NCI-H1417 (cell line): ENCODE results near the gene DNAJB9.

Experiments used
- DNase-seq, 3 experiments: peaks; one replicate each; lab custom pipeline; 2025; lab: John Stamatoyannopoulos, UW

The DNAJB9 gene

DNA sequence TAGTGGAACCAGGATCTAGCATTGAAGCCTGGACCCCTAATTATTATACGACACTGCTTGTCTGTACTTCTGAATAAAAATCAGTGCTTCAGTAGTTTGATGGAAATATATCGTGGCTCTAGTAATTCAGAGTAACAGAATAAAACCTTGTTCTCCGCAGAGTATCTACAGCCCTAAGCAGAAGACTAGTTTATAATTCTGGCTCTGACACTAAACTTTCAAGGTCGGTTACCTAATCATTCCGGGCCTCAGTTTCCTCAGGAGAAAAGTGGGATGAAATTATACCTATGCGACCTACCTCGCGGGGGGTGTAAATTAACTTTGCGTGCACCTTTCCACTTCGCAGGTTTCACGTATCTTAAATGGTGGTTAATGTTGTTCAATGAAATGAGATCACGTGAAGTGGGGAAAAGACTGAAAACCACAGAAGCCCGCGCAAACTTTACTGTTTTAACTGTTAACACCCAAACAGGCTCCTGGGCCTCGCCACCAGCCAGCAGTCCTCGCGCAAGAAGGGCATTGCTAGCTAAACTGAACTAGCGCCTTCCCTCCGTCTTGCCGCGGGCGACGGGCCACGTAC, 783 bp upstream of the DNAJB9 start:
- peak in 2 of 3 experiments; percentile 62 to 75 for DNase-seq

DNA sequence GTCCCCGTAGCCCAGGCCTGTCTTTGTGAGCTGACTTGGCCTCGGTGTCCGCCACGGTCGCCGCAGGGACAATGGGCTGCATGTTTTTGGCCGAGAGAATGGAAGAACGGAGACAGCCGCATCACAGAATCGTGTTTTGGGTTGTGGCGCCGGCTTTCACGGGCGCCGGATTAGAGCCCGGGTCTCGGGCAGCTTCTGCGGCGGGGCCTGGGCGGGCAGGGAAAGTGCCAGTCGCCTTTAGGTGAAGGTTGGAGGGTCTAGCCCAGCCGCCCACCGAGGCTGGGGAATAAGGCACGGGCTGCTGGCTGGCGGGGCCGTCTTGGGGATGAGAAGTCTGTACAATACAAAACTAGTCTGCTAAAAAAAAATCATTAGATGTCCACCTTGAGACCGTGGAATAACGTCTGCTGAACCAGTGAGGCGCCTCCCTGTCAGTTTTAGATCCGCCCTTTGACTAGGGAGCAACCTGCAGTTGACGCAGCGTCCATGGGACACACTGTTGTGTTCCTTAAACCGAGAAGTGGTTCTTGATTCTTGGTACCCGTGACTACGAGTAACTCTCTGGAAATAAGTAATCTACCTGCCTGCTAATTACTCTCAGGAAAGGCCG, 577 bp downstream of the DNAJB9 start:
- DNase-seq = peak; percentile 58 to 82 (median 82)

DNA sequence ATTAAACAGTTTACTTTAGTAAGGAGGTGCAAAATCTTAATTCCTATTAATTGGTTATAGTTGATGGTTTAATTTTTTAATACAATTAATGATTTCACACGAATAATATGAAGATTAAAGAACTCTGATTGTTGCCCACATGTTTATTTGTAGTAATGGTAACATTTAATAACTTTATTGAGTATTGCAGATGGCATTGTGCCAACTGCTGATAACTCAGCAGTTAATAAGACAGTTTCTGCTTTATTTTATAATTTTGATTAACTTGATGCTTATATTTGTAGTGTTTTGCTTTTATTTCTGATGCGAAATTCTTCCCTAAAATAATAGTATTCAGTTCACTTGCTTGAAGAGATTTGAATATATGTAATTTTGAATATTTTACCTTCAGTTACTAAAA, 2.8 kb downstream of the DNAJB9 start:
- peak in 1 of 3 experiments; percentile 39 for DNase-seq

DNA sequence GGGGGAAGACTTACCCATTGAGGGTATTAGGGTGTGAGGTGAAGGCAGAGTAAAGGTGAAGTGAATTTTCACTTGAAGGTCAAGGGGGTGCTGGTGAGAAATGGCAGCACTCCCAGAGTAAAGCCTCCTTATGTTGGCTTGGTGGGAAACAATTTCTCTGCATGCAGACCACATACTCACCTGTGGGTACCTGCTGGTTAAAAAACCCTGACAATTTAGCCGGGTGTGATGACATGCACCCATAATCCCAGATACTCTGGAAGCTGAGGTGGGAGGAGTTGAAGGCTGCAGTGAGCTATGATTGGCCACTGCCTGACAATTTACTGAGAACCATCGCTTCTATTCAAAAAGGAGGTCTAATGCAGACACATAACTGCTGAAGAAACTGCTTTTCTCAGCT, 5.5 kb downstream of the DNAJB9 start:
- no peak for DNase-seq

DNA sequence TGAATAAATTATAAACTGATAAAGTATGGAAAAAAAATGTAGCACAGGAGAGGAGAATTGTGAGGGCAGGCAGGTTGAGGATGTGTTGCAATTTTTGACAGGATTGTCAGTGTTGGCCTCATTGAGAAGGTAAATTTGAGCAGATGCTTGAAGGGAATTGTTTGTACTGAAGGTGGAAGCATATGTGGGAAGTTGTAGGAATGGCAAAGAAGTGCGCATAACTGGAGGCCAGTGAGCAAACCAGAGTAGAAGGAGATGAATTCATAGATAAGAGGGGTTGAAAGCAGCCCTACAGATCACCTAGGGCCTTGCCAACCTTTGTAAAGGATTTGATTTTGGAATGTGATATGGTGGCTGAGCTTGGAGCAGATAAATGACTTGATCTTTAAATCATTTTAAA, 6.4 kb downstream of the DNAJB9 start:
- DNase-seq = no peak

DNA sequence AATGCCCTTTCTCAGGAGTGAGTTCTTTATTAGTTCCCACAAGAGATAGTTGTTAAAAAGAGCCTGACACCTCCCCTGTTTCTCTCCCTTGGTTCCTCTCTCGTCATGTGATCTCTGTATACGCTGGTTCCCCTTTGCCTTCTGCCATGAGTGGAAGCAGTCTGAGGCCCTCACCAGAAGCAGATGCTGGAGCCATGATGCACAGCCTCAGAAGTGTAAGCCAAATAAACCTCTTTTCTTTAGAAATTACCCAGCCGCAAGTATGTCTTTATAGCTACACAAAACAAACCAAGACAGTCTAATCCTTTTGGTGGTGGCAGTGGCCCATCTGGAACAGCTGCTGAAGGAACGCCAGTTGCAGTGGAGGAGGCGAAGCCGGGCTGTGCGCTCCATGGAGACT, 9.3 kb downstream of the DNAJB9 start:
- DNase-seq = no peak

DNA sequence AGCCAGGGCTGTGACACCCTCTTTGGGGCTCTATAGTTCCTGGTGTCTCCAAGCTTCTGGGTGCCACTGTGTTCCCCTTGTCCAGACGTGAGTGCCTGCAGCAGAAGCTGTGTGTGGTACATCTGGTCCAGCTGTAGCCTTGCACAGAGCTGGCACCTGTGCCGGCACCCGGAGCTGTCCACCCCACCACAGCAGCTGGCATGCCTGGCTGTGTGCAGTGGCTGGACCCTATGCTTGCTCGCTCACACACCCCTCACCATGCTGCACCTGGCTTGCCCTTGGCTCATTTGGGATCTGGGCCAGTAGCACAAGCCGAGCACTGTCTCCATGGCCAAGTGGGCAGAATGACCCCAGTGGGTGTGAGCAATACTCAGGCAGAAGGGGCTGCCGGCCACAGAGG, 10.6 kb downstream of the DNAJB9 start:
- no peak for DNase-seq

DNA sequence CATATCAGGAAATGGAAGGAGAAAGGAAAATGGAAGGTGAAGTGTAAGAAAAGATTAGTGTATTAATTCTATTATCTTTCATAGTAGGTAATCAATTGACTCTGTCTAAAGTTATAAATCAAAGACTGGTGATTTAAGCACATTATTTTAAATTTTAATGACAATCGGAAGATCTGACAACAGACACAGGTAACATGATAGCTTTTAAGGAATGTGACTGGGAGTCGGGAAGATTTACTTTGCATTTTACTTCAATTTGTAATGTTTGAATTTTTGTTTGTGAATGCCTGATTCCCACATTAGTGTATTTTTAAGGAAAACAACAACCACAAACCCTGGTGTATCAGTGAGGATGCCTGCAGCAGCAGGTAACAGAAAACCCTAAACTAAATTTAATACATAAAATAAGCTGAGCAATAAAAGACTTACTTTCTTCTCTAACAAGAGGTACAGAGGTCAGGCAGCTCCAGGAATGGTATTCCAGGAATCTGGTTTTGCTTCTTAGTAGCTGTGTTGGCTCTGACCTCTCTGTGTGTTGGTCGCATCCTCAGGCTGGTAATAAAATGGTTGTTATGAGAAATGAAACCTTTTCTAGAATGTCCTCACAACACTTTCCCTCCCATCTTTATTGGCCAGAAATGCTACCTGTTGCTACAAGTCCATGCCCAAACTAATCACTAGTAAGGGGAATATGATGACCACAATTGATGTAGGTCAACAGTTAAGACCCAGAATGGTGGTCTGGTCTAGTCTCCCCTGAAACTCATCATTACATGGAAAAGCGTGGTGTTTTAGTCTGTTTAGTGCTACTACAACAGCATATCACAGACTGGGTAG, 12.2 kb downstream of the DNAJB9 start:
- no peak for DNase-seq

DNA sequence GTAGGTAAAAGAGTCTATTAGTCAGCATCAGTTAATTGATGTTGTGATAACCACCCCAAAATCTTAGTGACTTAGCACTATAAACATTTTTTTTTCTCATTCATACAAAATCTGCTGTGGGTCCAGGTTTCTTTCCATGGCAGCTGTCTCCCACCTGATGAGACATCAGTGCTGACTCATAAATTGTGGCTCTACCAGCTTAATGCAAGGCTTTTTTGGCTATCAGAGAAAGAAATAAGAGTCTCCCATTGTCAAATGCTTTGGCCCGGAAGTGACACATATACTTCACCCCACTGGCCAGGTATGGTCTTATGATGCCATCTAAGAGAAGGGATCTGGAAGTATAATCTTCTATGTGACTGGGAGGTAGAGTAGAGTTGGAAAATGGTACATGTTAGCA, 14.5 kb downstream of the DNAJB9 start:
- DNase-seq = no peak

DNA sequence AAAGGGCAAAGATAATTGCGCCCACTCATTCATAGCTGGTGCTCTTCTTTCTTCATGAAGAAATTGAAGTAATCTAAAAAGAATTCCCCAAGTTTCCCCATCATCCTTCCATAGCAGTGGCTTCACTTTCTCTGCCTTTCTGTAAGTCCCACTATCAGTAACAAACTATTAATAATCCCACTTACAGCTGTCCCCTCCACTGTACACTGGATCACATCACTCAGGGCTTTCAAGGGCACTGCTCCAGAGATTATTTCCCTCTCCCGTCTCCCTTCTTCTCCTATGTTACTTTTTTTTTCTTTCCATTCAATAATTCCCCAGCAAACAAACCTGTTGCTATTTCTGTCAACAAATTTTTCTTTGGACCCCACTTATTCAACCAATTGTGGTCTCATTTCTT, 16.2 kb downstream of the DNAJB9 start:
- DNase-seq = no peak

DNA sequence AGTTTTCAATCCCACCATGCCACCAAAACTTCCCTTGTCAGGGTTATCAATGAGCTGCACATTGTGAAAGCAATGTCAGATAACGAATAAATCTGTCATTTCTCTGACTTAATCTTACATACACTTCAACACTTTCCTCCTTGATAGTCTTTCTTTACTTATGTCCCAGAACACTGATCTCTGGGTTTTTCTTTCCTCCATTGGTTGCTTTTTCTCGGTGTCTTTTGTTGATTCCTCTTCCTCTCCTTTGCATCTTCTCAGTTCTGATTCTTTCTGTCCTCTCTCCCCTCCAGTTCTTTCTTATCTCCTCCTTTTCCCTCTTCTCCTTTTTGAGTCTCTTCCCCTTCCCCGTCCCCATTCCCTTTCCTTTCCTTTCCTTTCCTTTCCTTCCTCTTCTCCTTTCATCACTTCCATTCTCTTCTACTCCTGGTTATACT, 16.6 kb downstream of the DNAJB9 start:
- DNase-seq = no peak

DNA sequence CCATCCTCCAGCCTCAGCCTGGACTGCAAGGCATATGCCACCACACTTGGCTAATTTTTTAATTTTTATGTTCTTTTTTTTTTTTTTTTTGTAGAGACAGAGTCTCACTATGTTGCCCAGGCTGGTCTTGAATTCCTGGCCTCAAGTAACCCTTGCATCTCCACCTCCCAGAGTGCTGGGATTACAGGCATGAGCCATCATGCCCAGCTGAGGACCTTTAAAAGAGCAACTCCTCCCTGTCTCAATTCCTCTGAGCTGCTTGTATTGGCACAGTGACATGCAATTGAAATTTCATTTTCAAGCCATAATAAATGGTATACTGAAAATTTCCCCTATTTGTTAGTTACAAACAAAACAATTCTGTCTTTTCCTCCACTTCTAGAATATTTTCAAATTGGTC, 19.5 kb downstream of the DNAJB9 start:
- DNase-seq = no peak

DNA sequence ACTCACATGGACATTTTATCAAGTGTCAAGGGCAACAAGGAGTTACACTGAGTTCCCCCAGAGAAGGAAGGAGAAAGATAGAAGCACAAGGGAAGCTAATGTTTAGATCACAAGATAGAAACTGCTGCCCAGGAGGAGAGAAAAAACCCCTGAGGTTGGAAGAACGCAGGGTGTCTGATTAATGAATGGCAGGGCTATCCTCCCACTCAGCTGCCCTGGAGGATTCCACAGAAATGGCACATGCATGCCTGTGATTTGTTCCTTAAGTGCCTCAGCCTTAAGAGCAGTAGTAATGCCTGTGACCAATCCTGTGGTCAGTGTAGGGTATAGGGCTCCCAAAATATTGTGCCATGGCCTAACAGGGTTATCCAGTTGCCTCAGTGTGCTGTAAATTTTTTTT, 20.2 kb downstream of the DNAJB9 start:
- no peak for DNase-seq

DNA sequence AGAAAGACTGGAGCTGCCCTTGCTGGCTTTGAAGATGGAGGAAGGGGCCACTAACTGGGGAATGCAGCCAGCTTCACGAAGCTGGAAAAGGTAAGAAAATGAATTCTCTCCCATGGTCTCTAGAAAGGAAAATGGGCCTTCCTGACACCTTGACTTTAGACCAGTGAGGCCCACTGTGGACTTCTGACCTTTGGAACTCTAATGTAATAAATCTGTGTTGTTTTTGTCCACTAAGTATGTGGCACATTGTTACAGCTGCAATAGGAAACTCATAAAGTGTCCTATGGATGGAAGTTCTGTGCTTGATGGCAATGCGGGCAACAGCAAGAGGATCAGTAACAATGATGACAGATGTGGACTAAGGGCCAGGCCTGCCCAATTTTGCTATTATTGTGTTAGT, 20.9 kb downstream of the DNAJB9 start:
- no peak for DNase-seq

DNA sequence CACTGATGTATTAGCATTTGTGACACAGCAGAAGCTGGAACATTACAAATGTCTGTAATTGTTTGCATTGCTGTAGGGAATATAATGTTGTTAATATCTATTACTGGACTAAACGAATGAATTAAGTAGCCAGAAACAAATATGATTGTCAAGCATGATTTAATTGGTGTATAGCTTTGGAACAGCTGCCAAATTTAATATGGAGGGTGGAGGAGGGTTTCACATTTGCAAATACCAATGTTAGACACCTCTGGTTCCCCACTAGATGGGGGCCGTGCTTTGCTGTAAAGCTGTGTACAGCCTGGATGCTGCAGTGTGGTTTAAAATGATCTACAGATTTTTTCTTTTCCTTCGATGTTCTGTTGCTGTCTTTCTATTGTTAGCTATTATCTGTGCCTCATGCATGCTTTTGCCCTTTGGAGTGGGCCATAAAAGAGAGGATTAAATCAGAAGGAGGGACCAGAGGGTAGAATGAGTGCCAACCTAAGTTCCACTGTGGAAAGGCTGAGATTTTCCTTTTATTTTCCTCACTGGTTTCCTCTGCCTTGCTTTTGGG, 23.1 kb downstream of the DNAJB9 start:
- peak in 2 of 3 experiments; percentile 69 to 92 for DNase-seq

DNA sequence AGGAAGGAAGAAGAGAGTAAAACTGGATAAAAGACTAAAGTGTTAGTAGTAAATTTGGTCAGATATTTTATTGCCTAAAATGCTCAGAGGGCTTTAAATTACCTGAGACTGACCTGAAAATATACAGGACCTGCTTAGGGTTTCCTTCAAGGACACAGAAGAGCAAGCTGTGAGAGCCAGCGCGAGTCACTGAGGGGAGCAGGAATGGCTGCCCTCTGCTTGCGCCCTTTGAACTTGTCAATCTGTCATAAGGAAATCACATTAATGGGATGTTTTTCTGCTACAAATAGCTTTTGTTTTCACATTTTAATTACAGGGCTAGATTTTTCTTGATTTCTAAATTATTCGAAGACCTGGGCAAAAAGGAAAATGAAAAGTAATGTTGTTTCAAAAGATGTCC, 26.9 kb downstream of the DNAJB9 start:
- DNase-seq = no peak

DNA sequence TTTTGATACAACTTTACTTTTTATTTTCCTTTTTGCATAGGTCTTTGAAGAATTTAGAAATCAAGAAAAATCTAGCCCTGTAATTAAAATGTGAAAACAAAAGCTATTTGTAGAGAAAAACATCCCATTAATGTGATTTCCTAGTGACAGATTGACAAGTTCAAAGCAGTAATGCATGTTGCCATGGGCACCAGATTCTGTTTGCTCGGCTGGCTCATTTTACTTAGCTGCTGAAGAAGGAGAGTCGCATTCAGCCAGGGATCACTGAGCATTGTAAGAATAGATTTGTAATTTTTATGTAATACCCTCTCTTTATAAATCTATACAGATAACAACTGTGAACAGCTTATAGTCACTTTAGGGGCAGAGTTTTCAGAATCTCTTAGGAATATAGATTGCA, 28.5 kb downstream of the DNAJB9 start:
- DNase-seq = peak in 2 of 3 experiments; percentile 82 to 94

DNA sequence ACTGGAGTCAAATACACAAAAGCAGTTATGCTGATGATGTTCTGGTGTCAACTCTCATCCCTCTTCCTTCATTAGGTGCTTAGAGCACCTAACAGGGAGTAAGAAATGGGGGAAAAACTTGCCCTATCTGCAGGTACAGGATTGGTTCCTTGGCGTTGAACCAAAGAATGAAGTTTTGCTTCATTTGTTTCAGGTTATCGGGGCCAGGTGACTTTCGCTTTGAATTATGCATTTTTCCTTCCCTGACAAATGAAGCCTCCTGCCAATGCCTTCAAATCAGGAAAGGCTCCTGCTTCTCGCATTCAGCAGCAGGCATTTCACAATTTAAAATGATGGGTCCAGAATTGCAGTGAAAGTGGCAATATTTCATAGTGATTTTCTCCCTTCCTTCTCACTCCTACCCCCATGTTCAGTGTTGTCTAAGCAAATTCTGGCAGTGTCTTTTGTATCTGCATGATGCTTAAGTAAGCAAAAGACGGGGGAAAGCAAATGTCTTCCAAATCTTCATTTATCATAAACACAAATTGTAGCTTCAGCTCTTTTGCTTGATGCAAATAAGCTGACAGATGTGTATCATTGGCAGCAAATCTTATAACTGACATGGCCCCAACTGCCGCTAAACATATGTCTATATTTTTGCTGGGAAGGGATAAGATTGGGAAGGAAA, 29.4 kb downstream of the DNAJB9 start:
- no peak for DNase-seq

DNA sequence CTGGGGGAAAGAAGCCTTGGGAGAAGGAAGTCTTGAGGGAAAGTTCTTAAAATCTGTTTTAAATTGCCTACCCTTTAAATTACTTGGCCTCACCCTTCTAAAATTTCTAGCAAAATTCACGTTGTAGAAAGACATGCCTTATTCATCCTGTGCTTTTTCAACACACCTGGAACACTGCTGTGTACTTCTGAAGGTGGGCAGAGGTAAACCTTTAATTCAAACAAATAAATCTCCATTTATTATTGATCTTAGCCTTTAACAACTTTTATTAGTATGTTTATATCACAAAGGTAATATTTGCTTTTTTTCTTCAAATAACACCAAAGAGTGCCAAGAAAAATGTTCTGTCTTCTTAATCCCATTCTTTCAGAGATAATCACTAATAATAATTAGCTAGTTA, 30.7 kb downstream of the DNAJB9 start:
- DNase-seq = no peak

DNA sequence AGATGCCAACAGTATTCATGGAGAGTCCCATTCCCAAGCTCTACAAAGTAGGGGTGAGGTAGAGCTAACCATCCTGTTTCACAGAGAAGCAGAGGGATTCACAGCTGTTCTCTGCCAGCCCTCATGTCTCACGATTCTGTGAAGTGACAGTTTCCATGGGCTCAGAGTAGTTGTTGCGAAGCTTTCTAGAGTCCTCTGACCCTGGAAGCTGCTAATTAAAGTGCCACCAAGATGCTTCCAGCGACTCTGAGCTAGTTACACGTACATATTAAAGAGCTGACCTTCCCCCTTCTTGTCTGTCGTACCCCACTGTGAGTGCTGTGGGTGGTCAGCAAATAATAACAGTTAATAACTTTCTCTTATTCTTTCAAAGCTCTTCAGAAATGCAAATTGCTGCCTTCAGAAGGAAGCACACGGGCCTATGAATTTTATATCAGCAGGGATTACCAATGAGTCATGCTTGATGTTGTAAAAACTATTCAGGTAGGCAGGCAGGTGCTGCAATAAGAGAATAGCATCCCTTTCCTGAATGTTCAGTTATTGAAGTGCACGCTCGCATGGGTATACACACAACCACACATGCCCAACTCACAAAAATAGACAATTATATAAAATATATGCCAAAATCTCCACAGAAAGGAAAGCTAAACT, 34.1 kb downstream of the DNAJB9 start:
- peak in 2 of 3 experiments; percentile 69 to 91 for DNase-seq

DNA sequence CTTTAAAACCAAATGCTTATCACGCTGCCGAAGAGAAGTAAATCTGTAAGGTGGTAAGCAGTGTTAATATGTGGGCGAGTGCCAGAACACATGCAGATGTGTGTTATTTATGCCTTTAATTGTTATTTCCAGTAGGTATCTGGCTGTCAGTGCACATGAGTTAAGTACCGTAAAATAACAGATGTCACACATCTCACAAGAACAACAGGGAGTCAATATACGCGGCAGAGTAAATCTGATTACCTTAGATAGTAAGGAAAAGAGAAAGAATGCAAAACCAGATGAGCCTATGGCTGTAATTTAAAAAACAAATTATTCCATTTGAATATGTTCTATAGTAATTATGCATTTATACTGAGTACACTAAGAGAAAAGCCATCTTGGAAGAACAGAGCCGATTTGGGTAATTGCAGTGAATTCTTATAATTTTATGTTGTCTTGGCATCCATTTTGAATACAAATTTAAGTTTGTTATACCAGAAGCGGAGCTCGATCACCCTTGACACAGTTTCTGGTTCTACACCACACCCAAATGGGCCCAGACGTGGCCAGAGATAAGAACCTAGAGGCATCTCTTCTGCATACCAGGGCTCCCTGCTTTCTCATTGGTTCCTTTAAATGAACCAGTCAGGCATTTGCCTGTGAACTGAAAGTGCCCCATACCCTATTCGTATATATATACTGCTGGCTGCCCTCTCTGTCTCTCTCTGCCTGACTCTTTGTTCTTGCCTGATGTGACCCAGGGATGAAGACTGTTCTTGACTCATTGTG, 34.8 kb downstream of the DNAJB9 start:
- DNase-seq = peak in 1 of 3 experiments; percentile 90
